PC-9 (cell line): ENCODE data around the gene TERT. TPM values are rescaled to one million over a fixed set of nuclear protein-coding genes. Genes with fewer than 3 reads are reported as not detected.

Experiments used
- BruUV-seq: library from RNA; stranded (reverse); fragments of 400-500 nt; replicated peaks from 2 replicates; lab custom pipeline; 2021; lab: Mats Ljungman, UMichigan
- CTCF ChIA-PET: fragments of 300-600 bp; sonication (Branson Sonifier 250); formaldehyde crosslinking; loops from one replicate; lab custom pipeline; 2022; ENCODE audit warnings: antibody characterized with exemption; lab: Charles Lee
- POLR2A ChIA-PET: fragments of 300-600 bp; sonication (Branson Sonifier 250); formaldehyde crosslinking; loops from one replicate; lab custom pipeline; 2022; ENCODE audit warnings: antibody characterized with exemption; ENCODE audit not compliant: unreplicated experiment; lab: Charles Lee
- DNase-seq, 2 experiments: peaks; one replicate each; pipeline versions ENCODE4 v3.0.0 to v3.0.0-alpha.2; 2015 to 2022; ENCODE audit warnings: mixed read lengths in 1 of 2
- H2AFZ ChIP-seq: fragments of 200-600 bp; sonication (generic); 2 replicates; pipeline ENCODE4 v1.8.1; 2017; ENCODE audit warnings: antibody characterized with exemption
- H3F3A ChIP-seq: fragments of 200-600 bp; sonication (generic); 2 replicates; pipeline ENCODE4 v1.8.1; 2017; ENCODE audit warnings: antibody characterized with exemption, mild to moderate bottlenecking, low read depth; ENCODE audit not compliant: insufficient read depth
- H3K27ac ChIP-seq: fragments of 200-600 bp; sonication (generic); 2 replicates; pipeline ENCODE4 v1.6.1; 2016; ENCODE audit warnings: mixed run types
- H3K27me3 ChIP-seq: fragments of 200-600 bp; sonication (generic); 2 replicates; pipeline ENCODE4 v1.6.1; 2016; ENCODE audit warnings: low read depth, mixed run types; ENCODE audit not compliant: insufficient read depth
- H3K36me3 ChIP-seq: fragments of 200-600 bp; sonication (generic); 2 replicates; pipeline ENCODE4 v1.6.1; 2016; ENCODE audit warnings: low read depth, mixed run types
- H3K4me1 ChIP-seq: fragments of 200-600 bp; sonication (generic); replicated peaks from 2 replicates; pipeline ENCODE4 v1.6.1; 2016; ENCODE audit warnings: mixed run types; ENCODE audit not compliant: insufficient read depth
- H3K4me2 ChIP-seq: fragments of 200-600 bp; sonication (generic); 2 replicates; pipeline ENCODE4 v1.6.1; 2017; ENCODE audit warnings: mixed run types
- H3K4me3 ChIP-seq: fragments of 200-600 bp; sonication (generic); 2 replicates; pipeline ENCODE4 v1.6.1; 2016; ENCODE audit warnings: mixed run types
- H3K79me2 ChIP-seq: fragments of 200-600 bp; sonication (generic); 2 replicates; pipeline ENCODE4 v1.6.1; 2017; ENCODE audit warnings: low read depth, mixed run types
- H3K9me2 ChIP-seq: fragments of 200-600 bp; sonication (generic); 2 replicates; pipeline ENCODE4 v1.8.1; 2017; ENCODE audit warnings: mild to moderate bottlenecking; ENCODE audit not compliant: insufficient read depth
- H3K9me3 ChIP-seq: fragments of 200-600 bp; sonication (generic); 2 replicates; pipeline ENCODE4 v1.8.1; 2016; ENCODE audit warnings: low read depth; ENCODE audit not compliant: insufficient read depth
- H4K20me1 ChIP-seq: fragments of 200-600 bp; sonication (generic); 2 replicates; pipeline ENCODE4 v1.8.1; 2017; ENCODE audit not compliant: insufficient read depth
- CTCF ChIP-seq: fragments of 200-600 bp; sonication (generic); conservative IDR thresholded peaks from 2 replicates; pipeline ENCODE4 v1.6.1; 2017; ENCODE audit warnings: mixed run types, antibody characterized with exemption, mild to moderate bottlenecking, moderate library complexity
- EZH2 ChIP-seq: fragments of 200-600 bp; sonication (generic); IDR thresholded peaks from 2 replicates; pipeline ENCODE4 v1.8.0; 2017; ENCODE audit warnings: antibody characterized with exemption, low read depth
- intact Hi-C: fragments of 100-400 bp; cut with micrococcal nuclease; formaldehyde crosslinking; loops from one replicate; pipeline ENCODE4 v1.10.0; 2022; ENCODE audit not compliant: unreplicated experiment
- total RNA-seq: library from RNA; stranded (reverse); gene quantifications from 2 replicates; pipeline ENCODE4 v1.2.3, GENCODE V29; 2021

TERT gene
- total RNA-seq, 1 experiment from 2014 or later, result 0.74 TPM

GRCh38 chr5:1300581-1301083 is 5.8 kb upstream of the TERT start:
- no peak overlapping the region for H2AFZ ChIP-seq
- intact Hi-C loops, result no loop called here
- no peaks in the 10 kb centered on the region for H3K9me2 ChIP-seq
- DNase-seq, result no peak
- no peaks in the 10 kb centered on the region for H4K20me1 ChIP-seq
- CTCF ChIA-PET, result no interaction called here
- H3K79me2 ChIP-seq, result no peaks in the 10 kb centered on the region
- peaks cover 8% of the 10 kb centered on the region; the same call in 1 of the 2 replicates for H3F3A ChIP-seq
- POLR2A ChIA-PET, result no interaction called here
- no peaks in the 10 kb centered on the region for H3K4me1 ChIP-seq
- no peak for TF ChIP-seq CTCF
- no peak for TF ChIP-seq EZH2
- no peak overlapping the region for H3K27ac ChIP-seq
- peaks cover 58% of the 10 kb centered on the region for H3K27me3 ChIP-seq
- no peaks in the 10 kb centered on the region for H3K36me3 ChIP-seq
- H3K9me3 ChIP-seq, result no peaks in the 10 kb centered on the region
- BruUV-seq, result no TSS peak
- no peak overlapping the region for H3K4me3 ChIP-seq
- no peak overlapping the region for H3K4me2 ChIP-seq

- Histone ChIP-seq H3F3A (peaks cover 8% of the 10 kb centered on the region; the same call in 1 of the 2 replicates), H3K36me3 (no peaks in the 10 kb centered on the region), H3K9me2 (no peaks in the 10 kb centered on the region), H3K4me1 (no peaks in the 10 kb centered on the region), H3K79me2 (no peaks in the 10 kb centered on the region), H3K9me3 (no peaks in the 10 kb centered on the region), H3K4me3 (no peak overlapping the region), H3K27me3 (peaks cover 58% of the 10 kb centered on the region), H4K20me1 (no peaks in the 10 kb centered on the region), H3K27ac (no peak overlapping the region), H2AFZ (no peak overlapping the region), H3K4me2 (no peak overlapping the region)
- ChIA-PET CTCF (no interaction called here), POLR2A (no interaction called here)
- BruUV-seq, result no TSS peak
- intact Hi-C loops, result no loop called here
- DNase-seq, result no peak
- TF ChIP-seq CTCF (no peak), EZH2 (no peak)
These were observed 5.1 kb upstream of the TERT start for GRCh38 chr5:1299961-1300360.

- intact Hi-C loops, result no loop called here
- H3K4me1 ChIP-seq, result no peaks in the 10 kb centered on the region
These were observed 4.6 kb upstream of the TERT start for GRCh38 chr5:1299511-1299850.

More at GRCh38 chr5:1299511-1299850, 4.6 kb upstream of the TERT start:
- H3K79me2 ChIP-seq, result no peaks in the 10 kb centered on the region
- no peaks in the 10 kb centered on the region for H3K9me2 ChIP-seq
- H3K27me3 ChIP-seq, result peaks cover 53% of the 10 kb centered on the region
- TF ChIP-seq CTCF (no peak), EZH2 (no peak)
- H3K36me3 ChIP-seq, result no peaks in the 10 kb centered on the region
- POLR2A ChIA-PET, result no interaction called here
- DNase-seq, result no peak
- H3K4me3 ChIP-seq, result no peak overlapping the region
- CTCF ChIA-PET, result no interaction called here
- BruUV-seq, result no TSS peak
- H3K9me3 ChIP-seq, result no peaks in the 10 kb centered on the region
- H3K27ac ChIP-seq, result no peak overlapping the region
- H4K20me1 ChIP-seq, result no peaks in the 10 kb centered on the region
- no peak overlapping the region for H3K4me2 ChIP-seq
- H3F3A ChIP-seq, result peaks cover 8% of the 10 kb centered on the region; the same call in 1 of the 2 replicates
- H2AFZ ChIP-seq, result no peak overlapping the region
